GM19043 (cell line): ENCODE results near the gene SEMA4C.

Source experiments
- ATAC-seq: cut with Tn5 transposase; IDR thresholded peaks from one replicate; pipeline ENCODE4 v1.9.1; 2021; ENCODE audit warnings: low read depth; ENCODE audit not compliant: unreplicated experiment

Gene SEMA4C

DNA sequence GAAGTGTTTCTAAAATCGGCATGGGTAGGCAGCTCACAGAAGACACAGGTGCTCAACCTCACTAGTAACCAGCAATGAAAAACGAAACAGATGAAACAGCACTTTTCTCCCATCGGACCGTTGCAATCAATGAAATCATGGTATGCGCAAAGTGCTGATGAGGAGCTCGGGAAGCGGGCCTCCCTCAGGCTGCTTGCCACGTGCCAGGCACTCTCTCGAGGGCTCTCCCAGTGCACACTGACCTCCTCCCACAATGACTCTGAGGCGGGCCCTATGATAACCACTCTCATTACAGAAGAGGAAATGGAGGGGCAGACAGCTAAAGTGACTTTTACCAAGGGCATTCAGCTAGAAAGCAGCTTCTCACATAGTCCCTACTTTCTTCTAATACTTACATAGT, 22.3 kb downstream of the SEMA4C start:
- no peak for ATAC-seq

GRCh38 chr2:96846825-96847224, 23.1 kb downstream of the SEMA4C start:
- ATAC-seq = no peak

DNA sequence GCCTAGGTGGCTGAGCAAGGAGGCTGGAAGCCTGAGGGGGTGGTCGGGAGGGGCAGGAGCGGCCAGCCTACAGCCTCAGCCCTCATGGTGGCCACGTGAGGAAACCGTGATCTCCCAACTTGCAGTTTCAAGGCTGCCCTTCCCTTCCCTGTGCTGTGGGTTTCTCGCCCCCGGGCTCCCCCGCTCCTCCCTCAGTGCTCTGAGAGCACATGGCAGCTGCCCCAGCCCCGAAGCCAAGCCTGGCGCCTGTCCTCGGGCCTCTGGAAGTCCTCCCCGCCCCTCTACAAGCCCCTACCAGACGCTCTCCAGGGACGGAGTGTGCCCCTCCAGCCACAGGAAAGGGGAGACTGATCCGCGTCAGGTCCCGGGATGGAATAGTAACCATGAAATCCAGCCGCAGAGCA, 25.5 kb downstream of the SEMA4C start:
- no peak for ATAC-seq

- no peak for ATAC-seq
Measured at GRCh38 chr2:96843538-96844268, 26.2 kb downstream of the SEMA4C start, which contains the start of gene ANKRD23. Gene ANKRD23, minus strand, starts transcription at chr2:96844021. Its CDS starts 29 bp downstream, at chr2:96843992.

DNA sequence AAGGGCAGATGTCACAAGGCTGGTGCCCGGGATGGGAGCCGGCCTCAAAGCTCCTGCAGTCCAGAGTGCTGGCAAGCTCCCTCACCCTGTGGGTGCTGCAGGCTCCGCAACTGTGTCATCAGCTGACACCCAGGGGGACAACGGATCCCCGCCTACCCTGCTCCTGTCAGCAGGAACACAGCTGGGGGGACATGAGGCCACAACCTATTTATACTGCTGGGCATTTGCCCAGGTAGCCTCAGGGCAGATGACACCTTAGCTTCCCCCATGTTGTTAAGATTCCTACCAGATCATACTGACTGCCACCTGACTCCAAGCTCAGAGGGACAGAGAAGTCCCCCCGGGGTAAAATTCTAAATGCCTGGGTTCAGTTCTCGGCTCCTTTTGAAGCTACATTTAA, 27.3 kb downstream of the SEMA4C start:
- no peak for ATAC-seq

DNA sequence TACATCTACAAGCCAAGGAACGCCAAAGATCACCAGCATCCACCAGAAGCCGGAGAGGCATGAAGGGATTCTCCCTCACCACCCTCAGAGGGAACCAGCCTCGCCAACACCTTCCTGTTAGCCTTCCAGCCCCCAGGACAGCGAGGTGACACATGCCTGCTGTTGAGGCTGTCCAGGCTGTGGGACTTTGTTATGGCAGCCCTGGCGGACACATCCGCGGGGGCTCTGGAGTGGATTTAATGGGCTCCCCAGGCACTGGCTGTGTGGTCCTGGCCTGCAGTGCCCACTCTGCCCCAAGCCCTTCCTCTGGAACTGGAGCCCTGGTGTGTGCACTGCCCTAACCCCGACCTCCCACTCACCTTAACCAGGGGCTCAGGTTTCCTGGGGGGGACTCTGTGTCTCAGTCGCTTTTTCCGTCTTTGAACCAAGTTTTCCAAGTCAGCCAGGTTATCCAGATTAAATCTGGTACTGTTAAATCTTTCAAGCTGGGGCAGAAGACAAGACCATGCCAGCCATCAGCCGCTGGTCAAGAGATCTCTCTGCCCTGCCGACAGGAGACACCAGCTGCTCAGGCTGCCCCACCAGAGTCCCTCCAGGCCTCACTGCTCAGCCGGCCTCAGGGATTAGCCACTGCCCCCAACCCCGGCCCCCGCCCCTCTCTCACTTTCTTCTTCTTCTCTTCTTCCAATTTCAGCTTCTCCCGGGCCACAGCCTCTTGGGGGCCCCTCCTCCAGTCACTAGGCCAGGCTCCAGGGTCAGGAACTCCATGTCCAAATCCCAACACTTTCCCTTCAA, 28.0 kb downstream of the SEMA4C start:
- no peak for ATAC-seq

DNA sequence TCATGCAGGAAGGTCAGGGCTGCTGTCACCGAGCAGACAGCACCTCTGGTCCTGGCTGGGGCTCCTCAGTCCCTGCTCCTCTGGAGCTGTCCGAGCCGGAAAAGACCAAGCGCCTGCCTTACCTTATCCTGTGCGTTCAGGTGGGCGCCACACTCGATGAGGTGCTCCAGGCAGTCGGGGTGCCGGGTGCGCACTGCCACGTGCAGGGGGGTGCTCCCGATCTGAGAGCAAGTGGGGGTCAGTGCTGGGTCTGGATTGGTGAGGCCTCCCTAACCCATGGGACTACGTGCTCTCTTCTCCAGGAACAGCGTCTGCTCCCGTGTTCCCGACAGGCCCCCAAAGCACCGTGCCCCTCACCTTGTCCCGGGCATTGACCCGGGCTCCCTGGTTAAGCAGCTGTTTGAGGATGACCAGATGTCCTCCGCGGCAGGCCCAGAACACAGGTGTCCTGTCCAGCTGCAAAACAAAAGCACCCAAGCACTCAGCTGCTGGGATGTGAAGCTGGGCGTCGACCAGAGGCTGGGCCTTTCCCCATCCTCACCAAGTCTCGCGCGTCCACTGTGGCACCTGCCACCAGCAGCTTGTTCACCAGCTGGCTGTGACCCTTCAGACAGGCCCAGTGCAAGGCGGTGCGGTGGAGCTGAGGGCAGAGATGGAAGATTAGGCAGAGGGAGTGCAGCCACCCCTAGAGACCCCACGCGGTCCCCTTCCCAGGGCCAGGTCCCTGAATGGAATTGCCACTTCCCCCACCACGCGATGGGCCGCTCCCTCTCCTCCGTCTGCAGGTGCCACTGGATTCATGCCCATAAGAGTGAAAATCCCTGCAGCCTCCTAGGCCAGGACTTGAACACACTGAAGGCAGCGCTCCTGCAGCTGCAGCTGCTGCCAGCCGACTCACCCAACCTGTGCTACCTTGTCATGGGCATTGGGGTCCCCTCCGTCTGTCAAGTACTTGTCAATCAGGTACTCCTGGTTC, 29.7 kb downstream of the SEMA4C start:
- ATAC-seq = no peak

DNA sequence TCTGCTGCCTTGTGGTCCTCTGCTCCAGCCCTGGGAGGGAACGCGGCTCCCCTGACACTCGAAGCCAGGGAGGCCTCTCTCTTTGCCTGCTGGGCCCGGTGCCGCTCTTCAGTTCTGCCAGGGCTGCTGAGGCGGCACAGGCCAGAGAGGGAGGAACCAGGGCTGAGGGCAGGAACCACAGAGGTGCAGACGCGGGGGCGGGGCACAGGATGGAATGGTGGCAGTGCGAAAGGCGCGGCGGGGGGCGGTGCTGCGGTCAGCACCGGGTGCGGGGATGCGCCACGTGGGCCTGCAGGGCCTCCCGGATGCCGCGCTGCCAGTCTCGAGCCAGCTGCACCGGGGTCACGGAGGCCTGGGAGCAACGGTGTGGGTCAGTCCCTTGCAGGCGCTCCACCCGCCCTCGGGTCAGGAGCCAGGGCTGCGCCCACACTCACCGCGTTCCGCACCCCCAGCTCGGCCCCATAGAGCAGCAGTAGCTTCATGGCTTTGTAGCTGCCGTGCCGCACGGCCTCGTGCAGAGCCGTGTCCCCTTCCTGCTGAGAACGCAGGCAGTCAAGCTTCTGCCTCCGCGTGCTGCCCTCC, 30.5 kb downstream of the SEMA4C start:
- ATAC-seq = peak; percentile 54

DNA sequence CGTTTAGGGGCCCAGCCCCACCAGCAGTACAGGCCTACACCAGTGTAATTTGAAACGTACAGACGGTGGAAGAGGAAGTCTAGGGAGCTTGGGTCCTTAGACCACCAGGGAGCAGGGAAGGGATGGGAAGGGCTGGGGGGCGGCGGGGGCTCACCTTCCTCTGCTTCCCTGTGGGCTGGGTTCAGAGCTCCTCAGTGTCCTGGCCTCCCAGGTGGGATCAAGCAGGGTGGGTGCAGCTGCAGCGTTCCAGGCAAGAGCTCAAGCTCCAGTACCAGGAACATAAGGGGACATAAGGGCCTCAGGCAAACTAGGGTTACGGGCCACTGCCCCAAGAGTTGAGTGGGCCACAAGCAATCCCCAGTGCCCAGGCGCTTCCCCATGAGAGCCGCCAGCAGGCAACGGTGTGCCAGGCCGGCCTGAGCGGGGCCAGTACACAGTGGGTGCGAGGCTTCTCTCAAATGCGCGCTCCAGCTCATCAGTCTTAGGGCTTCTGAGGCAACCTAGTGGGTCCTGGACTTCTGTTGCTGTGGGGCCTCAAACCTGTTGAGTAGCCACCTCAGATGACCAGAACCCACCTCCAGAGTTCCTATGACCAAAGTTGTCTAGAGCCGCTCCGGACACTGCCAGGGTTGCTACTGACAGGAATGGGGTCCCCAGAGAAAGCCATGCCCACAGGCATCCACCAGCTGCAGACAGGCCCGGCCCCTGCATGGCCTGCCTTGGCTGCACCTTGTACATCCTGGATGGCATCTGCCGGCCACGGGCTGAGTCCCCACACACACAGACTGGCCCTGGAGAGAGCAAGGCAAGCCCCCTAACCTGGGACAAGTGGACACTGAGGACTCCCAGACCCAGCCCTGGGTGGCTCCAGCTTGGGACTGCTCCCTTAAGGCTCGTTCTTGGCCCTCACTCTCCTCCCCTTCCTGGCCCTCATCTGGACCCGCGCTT, 31.3 kb downstream of the SEMA4C start:
- no peak for ATAC-seq

GRCh38 chr2:96837575-96837974, 32.3 kb downstream of the SEMA4C start:
- no peak for ATAC-seq

DNA sequence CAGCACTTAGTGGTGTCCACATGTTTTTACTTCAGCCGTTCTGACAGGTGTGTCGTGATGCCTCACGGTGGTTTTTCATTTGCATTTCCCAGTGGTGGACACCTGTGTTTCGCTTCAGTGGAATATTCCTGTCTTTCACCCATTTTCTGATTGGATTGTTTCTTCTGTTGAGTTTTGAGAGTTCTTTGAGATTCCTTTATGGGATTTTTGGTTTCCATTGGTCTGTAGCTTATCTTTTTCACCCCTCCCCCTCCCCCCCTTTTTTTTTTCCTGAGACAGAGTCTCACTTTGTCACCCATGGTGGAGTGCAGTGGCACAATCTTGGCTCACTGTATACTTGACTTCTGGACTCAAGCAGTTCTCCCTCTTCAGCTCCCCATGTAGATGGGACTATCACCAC, 34.0 kb downstream of the SEMA4C start:
- no peak for ATAC-seq

GRCh38 chr2:96832754-96833507, 36.9 kb downstream of the SEMA4C start:
- ATAC-seq = no peak

- no peak for ATAC-seq
Measured at GRCh38 chr2:96832408-96832753, 37.5 kb downstream of the SEMA4C start.

GRCh38 chr2:96831679-96832078, 38.2 kb downstream of the SEMA4C start:
- no peak for ATAC-seq

GRCh38 chr2:96830044-96830562, 39.8 kb downstream of the SEMA4C start:
- no peak for ATAC-seq

GRCh38 chr2:96828874-96829273, 41.0 kb downstream of the SEMA4C start:
- ATAC-seq = no peak

DNA sequence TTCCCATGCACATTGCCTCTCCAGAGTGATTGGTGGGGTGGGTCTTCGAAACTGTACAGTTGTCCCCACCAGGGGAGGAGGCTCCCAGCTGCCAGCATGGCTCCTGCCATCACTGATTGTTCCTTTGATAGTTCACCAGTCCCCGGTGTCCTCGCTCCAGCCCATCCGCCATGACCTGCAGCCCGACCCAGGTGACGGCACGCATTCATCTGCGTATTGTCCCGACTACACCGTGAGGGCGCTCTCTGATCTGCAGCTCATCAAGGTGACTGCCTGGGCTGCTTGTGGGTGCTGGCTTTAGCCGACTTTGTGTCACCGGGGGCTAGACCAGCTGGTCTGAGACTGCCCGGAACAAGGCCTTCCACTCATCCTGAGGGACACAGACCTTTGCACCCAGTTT, 41.4 kb downstream of the SEMA4C start:
- no peak for ATAC-seq

DNA sequence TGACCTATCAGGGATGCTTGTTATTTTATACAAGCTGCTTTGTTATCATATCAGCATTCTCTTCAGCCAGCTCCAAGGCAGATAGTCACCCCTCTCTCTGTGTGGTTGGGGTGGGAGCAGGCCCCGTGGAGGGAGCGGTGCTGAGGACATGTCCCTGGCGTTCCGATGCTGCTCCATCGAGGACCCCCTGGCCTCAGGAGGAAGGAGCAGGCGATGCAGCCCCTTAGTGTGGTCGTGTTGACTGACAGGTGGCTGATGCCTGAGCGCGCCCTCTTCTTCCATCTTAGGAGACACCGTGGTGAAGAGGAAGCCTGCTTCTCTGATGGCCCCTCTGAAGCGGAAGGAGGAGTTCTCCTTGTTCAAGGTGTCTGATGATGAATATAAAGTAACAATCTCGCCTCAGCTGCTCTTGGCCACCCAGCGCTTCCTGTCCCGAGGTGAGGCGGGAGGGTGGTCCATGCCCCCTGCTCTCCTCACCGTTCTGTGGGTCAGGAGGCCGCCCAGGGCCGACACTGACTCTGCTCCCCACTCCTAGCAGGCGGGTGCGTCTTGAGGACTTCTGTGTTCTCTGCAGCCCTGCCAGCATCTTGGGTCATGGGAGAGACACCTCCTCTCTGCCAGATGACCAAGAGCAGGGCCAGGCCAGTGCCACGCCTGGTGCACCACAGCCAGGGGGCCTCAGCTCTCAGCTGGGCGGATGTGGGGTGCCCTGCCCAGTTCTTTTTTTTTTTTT, 43.2 kb downstream of the SEMA4C start:
- no peak for ATAC-seq
